ENCODE data around the gene HMCN2. TPM values are rescaled to one million over a fixed set of nuclear protein-coding genes. Genes with fewer than 3 reads are reported as not detected.

HMCN2 gene
- total RNA-seq, 1 experiment from 2014 or later: not detected

- peaks cover 89% of the 10 kb centered on the region for H3K27me3 Mint-ChIP-seq (ENCODE audit: insufficient read depth, unreplicated experiment)
- CTCF ChIA-PET: interaction anchor here (1.4 kb wide), 1 partner anchor 17 kb away, joined by 3 read pairs; no protein-coding TSS in a partner anchor
- H3K4me3 Mint-ChIP-seq (ENCODE audit: unreplicated experiment): no peak overlapping the region
- no peak overlapping the region for H3K27ac Mint-ChIP-seq (ENCODE audit: low read depth, unreplicated experiment)
- TF ChIP-seq, protein P1, sequence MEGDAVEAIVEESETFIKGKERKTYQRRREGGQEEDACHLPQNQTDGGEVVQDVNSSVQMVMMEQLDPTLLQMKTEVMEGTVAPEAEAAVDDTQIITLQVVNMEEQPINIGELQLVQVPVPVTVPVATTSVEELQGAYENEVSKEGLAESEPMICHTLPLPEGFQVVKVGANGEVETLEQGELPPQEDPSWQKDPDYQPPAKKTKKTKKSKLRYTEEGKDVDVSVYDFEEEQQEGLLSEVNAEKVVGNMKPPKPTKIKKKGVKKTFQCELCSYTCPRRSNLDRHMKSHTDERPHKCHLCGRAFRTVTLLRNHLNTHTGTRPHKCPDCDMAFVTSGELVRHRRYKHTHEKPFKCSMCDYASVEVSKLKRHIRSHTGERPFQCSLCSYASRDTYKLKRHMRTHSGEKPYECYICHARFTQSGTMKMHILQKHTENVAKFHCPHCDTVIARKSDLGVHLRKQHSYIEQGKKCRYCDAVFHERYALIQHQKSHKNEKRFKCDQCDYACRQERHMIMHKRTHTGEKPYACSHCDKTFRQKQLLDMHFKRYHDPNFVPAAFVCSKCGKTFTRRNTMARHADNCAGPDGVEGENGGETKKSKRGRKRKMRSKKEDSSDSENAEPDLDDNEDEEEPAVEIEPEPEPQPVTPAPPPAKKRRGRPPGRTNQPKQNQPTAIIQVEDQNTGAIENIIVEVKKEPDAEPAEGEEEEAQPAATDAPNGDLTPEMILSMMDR (IDR thresholded peaks at IDR 0.05; ENCODE audit: unreplicated experiment): no peak
- intact Hi-C loops (cut with micrococcal nuclease): no loop called here
- no peaks in the 10 kb centered on the region for H3K4me1 Mint-ChIP-seq (ENCODE audit: insufficient read depth, unreplicated experiment)
- H3K9me3 Mint-ChIP-seq (ENCODE audit: unreplicated experiment): no peaks in the 10 kb centered on the region
- no peaks in the 10 kb centered on the region for H3K36me3 Mint-ChIP-seq (ENCODE audit: insufficient read depth, unreplicated experiment)
- POLR2A ChIA-PET: no interaction called here
- no TSS peak for BruUV-seq (replicated peaks)
- no peak for DNase-seq (ENCODE audit: unreplicated experiment)
Observed at GRCh38 chr9:130260816-130261765, 4.5 kb upstream of the HMCN2 start.

DNA sequence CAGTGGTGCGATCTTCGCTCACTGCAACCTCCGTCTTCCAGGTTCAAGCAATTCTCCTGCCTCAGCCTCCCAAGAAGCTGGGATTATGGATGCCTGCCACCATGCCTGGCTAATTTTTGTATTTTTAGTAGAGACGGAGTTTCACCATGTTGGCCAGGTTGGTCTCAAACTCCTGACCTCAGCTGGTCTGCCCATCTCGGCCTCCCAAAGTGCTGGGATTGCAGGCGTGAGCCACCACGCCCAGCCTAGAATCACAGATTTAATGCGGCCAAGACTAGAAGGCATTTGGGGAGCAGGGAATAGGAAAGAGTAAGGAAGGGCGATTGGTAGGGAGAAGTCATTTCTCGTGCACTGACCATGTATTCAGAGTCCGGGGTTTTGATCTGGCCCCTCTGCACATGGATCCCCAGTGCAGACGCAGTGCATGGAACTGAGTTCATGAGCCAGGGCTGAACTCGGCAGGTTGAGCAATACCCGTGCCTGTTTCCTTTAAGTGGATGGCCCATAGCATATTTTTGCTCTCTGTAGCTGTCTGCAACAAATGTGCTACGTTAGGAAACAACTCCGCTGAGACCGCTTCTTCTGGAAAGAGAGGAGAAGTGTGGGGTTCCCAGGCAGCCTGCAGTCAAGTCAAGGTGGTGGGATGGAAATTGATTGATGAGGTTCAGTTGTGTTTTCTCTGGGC is 3.4 kb upstream of the HMCN2 start:
- intact Hi-C loops (cut with micrococcal nuclease): no loop called here
- POLR2A ChIA-PET: no interaction called here
- DNase-seq (ENCODE audit: unreplicated experiment): no peak
- no TSS peak for BruUV-seq (replicated peaks)
- H3K9me3 Mint-ChIP-seq (ENCODE audit: unreplicated experiment): no peaks in the 10 kb centered on the region
- H3K27ac Mint-ChIP-seq (ENCODE audit: low read depth, unreplicated experiment): no peak overlapping the region
- H3K4me1 Mint-ChIP-seq (ENCODE audit: insufficient read depth, unreplicated experiment): no peaks in the 10 kb centered on the region
- TF ChIP-seq, protein P1 (IDR thresholded peaks at IDR 0.05; ENCODE audit: unreplicated experiment): no peak
- H3K4me3 Mint-ChIP-seq (ENCODE audit: unreplicated experiment): no peak overlapping the region
- no peaks in the 10 kb centered on the region for H3K36me3 Mint-ChIP-seq (ENCODE audit: insufficient read depth, unreplicated experiment)
- CTCF ChIA-PET: interaction anchor here (1.4 kb wide), 1 partner anchor 18 kb away, joined by 3 read pairs; no protein-coding TSS in a partner anchor
- peaks cover 95% of the 10 kb centered on the region for H3K27me3 Mint-ChIP-seq (ENCODE audit: insufficient read depth, unreplicated experiment)

DNA sequence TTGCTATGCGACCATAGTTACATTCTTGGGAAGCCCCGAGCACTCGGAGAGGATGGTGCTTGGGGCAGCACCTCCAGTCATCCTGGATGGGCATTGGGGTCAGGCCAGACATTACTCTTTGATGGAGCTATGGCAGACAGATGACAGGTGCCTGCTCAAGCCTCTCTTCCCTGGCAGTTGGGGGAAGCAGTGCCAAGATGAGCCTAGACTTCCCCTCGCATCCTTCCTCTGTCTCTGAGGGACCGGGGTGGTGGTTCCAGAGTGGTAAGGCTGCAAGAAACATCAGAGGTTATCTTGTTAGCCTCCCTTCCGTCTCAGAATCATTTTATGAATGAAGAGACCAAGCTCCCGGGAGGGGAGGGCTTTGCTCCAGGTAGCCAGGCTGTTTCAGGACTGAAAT is 2.8 kb upstream of the HMCN2 start:
- Mint-ChIP-seq H3K4me1 (ENCODE audit: insufficient read depth, unreplicated experiment) (no peaks in the 10 kb centered on the region), H3K27ac (ENCODE audit: low read depth, unreplicated experiment) (no peak overlapping the region), H3K36me3 (ENCODE audit: insufficient read depth, unreplicated experiment) (no peaks in the 10 kb centered on the region), H3K4me3 (ENCODE audit: unreplicated experiment) (no peak overlapping the region), H3K9me3 (ENCODE audit: unreplicated experiment) (no peaks in the 10 kb centered on the region), H3K27me3 (ENCODE audit: insufficient read depth, unreplicated experiment) (peaks cover 95% of the 10 kb centered on the region)
- intact Hi-C loops (cut with micrococcal nuclease): no loop called here
- ChIA-PET CTCF (interaction anchor here (0.6 to 1.3 kb wide), 2 partner anchors 19 to 423 kb away, joined by 4 read pairs; no protein-coding TSS in a partner anchor), POLR2A (no interaction called here)
- TF ChIP-seq, protein P1 (IDR thresholded peaks at IDR 0.05; ENCODE audit: unreplicated experiment): no peak
- no TSS peak for BruUV-seq (replicated peaks)
- no peak for DNase-seq (ENCODE audit: unreplicated experiment)
